HK-2 (cell line): ENCODE measurements around the gene BATF3.

ENCODE experiments used
- DNase-seq: peaks from one replicate; pipeline ENCODE4 v3.0.0-alpha.2; 2018; ENCODE audit not compliant: unreplicated experiment

Gene BATF3

DNA sequence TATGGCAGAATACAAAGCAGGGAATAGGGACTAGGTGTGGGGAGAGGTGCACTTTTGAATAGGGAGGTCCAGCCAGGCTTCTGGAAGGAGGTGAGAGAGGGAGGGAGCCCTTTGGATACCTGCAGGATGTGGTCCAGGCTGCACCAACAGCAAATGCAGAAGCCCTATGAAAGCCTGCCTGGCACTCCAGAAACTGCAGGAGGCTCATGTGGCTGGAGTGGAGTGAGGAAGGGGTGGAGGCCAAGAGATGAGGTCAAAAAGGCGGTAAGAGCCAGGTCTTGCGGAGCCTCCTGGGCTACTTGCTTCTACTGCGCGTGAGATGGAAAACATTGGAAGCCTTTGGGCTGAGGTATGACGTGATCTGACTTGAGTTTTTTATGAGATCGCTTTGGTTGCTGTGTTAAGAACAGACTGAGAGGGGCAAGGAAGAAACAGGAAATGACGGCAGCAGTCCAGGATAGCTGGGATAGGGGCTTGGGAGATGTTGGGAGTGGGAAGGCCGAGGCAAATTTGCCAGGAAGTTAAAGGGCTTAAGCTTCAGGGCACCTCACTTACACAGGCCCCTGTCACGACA is 4.4 kb upstream of the BATF3 start:
- DNase-seq, result no peak

DNA sequence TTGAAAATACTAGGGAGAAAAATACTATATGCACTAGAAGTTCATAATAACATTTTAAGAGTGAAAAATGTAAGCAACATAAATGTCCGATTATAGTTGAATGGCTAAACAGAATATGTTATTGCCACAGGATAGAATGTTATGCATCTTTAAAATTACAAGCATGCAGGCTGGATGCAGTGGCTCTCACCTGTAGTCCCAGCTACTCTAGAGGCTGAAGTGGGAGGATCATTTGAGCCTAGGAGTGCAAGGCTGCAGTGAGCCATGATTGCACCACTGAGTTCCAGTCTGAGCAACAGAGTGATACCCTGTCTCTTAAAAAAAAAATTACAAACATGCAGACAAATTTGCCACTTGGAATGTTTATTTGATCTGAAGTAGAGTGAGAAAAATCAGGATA is 3.0 kb upstream of the BATF3 start:
- DNase-seq, result no peak

GRCh38 chr1:212701910-212702309 is 2.3 kb upstream of the BATF3 start:
- DNase-seq, result no peak

- peak; percentile 35 for DNase-seq
Observed at GRCh38 chr1:212700892-212701819, 1.5 kb upstream of the BATF3 start.

DNA sequence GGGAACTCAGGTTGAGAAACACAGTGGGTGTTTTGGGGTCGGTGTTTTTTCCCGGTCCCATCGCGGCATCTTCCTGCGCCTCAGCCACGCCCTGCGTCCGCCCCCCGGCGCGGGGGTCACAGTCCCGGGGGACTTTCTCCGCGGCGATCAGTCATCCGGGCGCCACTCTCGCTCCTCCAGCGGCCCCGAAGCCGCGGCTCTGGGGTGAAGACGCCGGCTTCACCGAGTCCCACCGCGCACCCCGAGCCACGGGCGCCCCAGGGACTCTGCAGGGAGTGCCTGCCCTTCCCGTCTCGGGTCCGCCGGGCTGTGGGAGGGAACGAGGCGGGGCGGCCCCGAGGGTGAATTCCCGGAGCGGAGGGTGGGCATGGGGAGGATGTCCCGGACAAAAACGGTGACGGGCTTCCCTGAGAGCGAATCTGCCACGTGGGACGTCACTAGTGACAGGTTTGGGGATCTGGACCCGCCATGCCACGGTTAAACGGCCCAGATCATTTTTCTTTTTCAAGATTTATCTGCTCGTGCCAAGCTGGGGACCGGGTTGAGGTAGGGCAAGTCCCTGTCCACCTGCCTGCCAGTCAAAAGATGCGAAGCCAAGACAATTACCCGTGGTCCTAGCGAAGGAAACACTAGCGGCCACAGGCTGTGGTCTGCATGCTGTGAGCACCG is 717 bp upstream of the BATF3 start:
- DNase-seq, result peak; percentile 53

- peak; percentile 72 for DNase-seq
Observed at GRCh38 chr1:212699104-212699624, 476 bp downstream of the BATF3 start.

- no peak for DNase-seq
Observed at GRCh38 chr1:212698467-212699103, 1.1 kb downstream of the BATF3 start.

DNA sequence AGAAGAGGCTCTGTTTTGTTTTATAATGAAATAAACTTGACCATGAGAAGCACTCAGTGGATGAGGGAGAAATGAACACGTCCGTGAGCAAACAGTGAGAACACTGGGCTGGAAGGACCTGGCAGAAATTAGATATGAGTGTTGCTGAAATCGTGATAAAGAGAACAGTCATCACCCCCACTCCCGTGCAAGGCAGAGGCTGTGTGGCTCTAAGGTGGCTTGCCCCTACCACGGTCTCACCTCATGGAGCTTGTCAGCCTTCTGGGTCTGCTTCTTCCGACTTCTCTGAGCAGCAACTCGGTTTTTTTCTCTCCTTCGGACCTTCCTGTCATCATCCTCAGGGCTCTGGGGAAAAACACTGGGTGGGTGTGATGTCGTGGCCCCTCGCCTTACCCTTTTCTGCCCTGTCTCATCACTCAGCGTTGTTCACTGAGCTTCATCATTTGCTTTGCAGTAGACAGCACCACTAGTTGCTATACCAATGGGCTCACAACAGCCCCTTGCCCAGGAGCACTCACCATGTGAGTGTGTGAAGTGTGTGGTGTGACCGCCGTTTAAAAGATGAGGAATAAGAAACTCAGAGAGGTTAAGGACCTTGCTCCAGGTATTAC is 2.8 kb downstream of the BATF3 start:
- no peak for DNase-seq

GRCh38 chr1:212692774-212693644 is 6.6 kb downstream of the BATF3 start:
- no peak for DNase-seq

DNA sequence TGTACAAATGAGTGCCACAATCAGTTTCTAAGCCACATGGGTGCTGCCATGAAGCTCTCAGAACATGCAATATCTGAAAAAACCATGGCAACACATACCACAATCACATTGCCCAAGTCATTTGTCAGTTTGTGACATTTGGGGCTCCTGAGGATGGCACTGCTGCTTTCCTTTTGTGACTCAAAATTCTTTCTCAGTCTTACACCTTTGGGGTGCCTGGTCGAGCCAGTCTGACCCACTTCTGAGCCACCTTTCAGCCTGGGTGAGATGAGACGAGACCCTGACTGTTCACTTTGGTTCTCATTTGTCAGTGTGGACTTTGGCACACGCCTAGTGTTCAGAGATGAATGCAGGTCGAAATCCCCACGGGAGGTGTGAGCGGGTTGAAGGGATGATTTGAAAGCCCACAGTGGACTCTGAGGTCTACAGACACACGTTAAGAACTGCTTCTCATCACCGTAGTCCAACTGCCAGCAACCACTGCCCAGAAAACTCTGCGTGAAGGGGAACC is 8.0 kb downstream of the BATF3 start:
- DNase-seq, result no peak

- no peak for DNase-seq
Observed at GRCh38 chr1:212690816-212691403, 8.7 kb downstream of the BATF3 start.

- DNase-seq, result no peak
Observed at GRCh38 chr1:212689758-212690529, 9.7 kb downstream of the BATF3 start.

- no peak for DNase-seq
Observed at GRCh38 chr1:212689196-212689725, 10.4 kb downstream of the BATF3 start.

- no peak for DNase-seq
Observed at GRCh38 chr1:212688341-212689047, 11.1 kb downstream of the BATF3 start.

GRCh38 chr1:212687811-212688210 is 11.8 kb downstream of the BATF3 start:
- no peak for DNase-seq

GRCh38 chr1:212686591-212686990 is 13.0 kb downstream of the BATF3 start:
- no peak for DNase-seq

DNA sequence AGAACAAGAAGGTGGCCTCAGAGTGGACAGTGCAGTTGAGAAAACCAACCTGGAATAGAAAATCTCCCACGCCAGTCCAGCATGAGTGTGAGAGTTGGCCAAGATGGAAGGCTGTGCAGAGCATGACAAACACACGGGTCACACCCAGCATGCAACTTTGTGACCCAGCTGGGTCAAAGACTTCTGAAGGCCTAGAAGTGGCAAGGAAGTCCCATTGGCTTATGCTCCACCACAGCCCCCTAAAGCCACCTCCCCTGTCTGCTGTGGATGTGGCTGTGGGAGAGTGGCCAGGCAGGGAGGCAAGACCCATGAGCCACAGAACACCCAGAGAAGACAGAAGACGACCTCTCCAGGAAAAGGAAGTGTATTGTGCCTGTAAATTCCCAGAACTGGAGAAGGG is 13.6 kb downstream of the BATF3 start:
- no peak for DNase-seq

DNA sequence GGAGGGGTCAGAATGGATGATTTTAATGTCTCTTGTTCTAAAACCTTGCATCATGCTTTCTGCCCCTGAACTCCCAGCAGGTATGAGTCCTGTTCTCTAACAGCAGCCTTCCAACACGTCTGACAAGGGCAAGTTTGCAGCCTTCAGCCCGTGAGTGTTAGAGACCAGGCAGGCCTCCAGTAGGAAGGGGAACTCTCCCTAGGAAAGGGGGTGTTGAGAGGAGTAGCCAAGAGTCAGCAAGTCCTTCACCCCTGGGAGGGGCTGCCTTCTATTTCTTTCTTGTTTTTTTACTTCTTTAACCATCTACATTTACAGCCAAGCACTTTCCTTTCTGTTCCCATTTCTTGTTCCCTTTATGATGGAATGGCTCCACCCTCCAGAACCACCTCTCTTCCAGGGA is 14.2 kb downstream of the BATF3 start:
- no peak for DNase-seq
